Measurements from ENCODE around the gene PIK3CB.
"Not testable (repeated sequence)": the region's sequence is repeated elsewhere in the genome, so short reads cannot be mapped to it uniquely, and the experiment has no call there.

PIK3CB gene

GRCh38 chr3:138846824-138847223 is 12.1 kb upstream of the PIK3CB start:
- not testable (repeated sequence) for DNase-seq (ENCODE audit: low read depth)

- no peak for DNase-seq (ENCODE audit: low read depth)
Measured at GRCh38 chr3:138846262-138846791, 11.6 kb upstream of the PIK3CB start.

- no peak for DNase-seq (ENCODE audit: low read depth)
Measured at GRCh38 chr3:138845771-138846173, 11.0 kb upstream of the PIK3CB start.

- no peak for DNase-seq (ENCODE audit: low read depth)
Measured at GRCh38 chr3:138845181-138845601, 10.5 kb upstream of the PIK3CB start.

GRCh38 chr3:138842483-138843188 is 7.9 kb upstream of the PIK3CB start:
- DNase-seq (ENCODE audit: low read depth): no peak

GRCh38 chr3:138838385-138838784 is 3.7 kb upstream of the PIK3CB start:
- DNase-seq (ENCODE audit: low read depth): not testable (repeated sequence)

GRCh38 chr3:138835846-138836245 is 1.1 kb upstream of the PIK3CB start:
- DNase-seq (ENCODE audit: low read depth): not testable (repeated sequence)

GRCh38 chr3:138835397-138835757 is 649 bp upstream of the PIK3CB start:
- DNase-seq (ENCODE audit: low read depth): no peak

GRCh38 chr3:138833899-138834595 is 681 bp downstream of the PIK3CB start:
- peak; percentile 26 for DNase-seq (ENCODE audit: low read depth)

- DNase-seq (ENCODE audit: low read depth): not testable (repeated sequence)
Measured at GRCh38 chr3:138832473-138833057, 2.2 kb downstream of the PIK3CB start.

GRCh38 chr3:138829886-138830510 is 4.7 kb downstream of the PIK3CB start:
- no peak for DNase-seq (ENCODE audit: low read depth)

- no peak for DNase-seq (ENCODE audit: low read depth)
Measured at GRCh38 chr3:138829097-138829496, 5.6 kb downstream of the PIK3CB start.

- DNase-seq (ENCODE audit: low read depth): no peak
Measured at GRCh38 chr3:138827222-138827621, 7.5 kb downstream of the PIK3CB start.

- DNase-seq (ENCODE audit: low read depth): no peak
Measured at GRCh38 chr3:138825336-138825735, 9.4 kb downstream of the PIK3CB start.

GRCh38 chr3:138824114-138824506 is 10.6 kb downstream of the PIK3CB start:
- DNase-seq (ENCODE audit: low read depth): no peak

- DNase-seq (ENCODE audit: low read depth): not testable (repeated sequence)
Measured at GRCh38 chr3:138820379-138820778, 14.3 kb downstream of the PIK3CB start.

GRCh38 chr3:138818185-138818860 is 16.4 kb downstream of the PIK3CB start:
- DNase-seq (ENCODE audit: low read depth): no peak

- no peak for DNase-seq (ENCODE audit: low read depth)
Measured at GRCh38 chr3:138817695-138818094, 17.0 kb downstream of the PIK3CB start.

GRCh38 chr3:138812806-138813205 is 21.9 kb downstream of the PIK3CB start:
- no peak for DNase-seq (ENCODE audit: low read depth)

- DNase-seq (ENCODE audit: low read depth): no peak
Measured at GRCh38 chr3:138809500-138810256, 25.1 kb downstream of the PIK3CB start.

- no peak for DNase-seq (ENCODE audit: low read depth)
Measured at GRCh38 chr3:138806376-138807080, 28.2 kb downstream of the PIK3CB start.
